GM12865 (cell line): ENCODE measurements around the gene ZNF776.

Experiments used
- DNase-seq: peaks from one replicate; pipeline ENCODE4 v3.0.0; 2010; ENCODE audit warnings: low read depth
- H3K4me3 ChIP-seq: 2 replicates; pipeline ENCODE4 v1.5.1; 2011; ENCODE audit warnings: mild to moderate bottlenecking, low read depth, low read length, control low read depth
- CTCF ChIP-seq: IDR thresholded peaks from 2 replicates; pipeline ENCODE4 v1.5.1; 2011; ENCODE audit warnings: low read length, control low read depth, low read depth, inconsistent platforms; ENCODE audit not compliant: insufficient read depth; ENCODE audit errors: missing control alignments

Gene ZNF776

GRCh38 chr19:57754091-57754673 is 7.6 kb downstream of the ZNF776 start:
- no peak for DNase-seq
- no peak overlapping the region for H3K4me3 ChIP-seq
- no peak for TF ChIP-seq CTCF

GRCh38 chr19:57755031-57755430 is 8.4 kb downstream of the ZNF776 start:
- no peak for DNase-seq
- H3K4me3 ChIP-seq, result no peak overlapping the region
- TF ChIP-seq CTCF, result no peak

- H3K4me3 ChIP-seq, result no peak overlapping the region
- DNase-seq, result no peak
Measured at GRCh38 chr19:57757941-57758340, 11.3 kb downstream of the ZNF776 start.

GRCh38 chr19:57759096-57759495 is 12.5 kb downstream of the ZNF776 start:
- TF ChIP-seq CTCF, result no peak
- no peak overlapping the region for H3K4me3 ChIP-seq
- no peak for DNase-seq

More at GRCh38 chr19:57757941-57758340, 11.3 kb downstream of the ZNF776 start:
- TF ChIP-seq CTCF, result no peak

GRCh38 chr19:57769345-57770131 is 22.9 kb downstream of the ZNF776 start, which contains the start of gene ZNF586:
Gene ZNF586 (plus strand): TSS chr19:57769676. CDS start chr19:57769843, 167 bp downstream.
- TF ChIP-seq CTCF, result no peak
- DNase-seq, result peak; percentile 97
- H3K4me3 ChIP-seq, result peak within 1 kb of the TSS; percentile 86

GRCh38 chr19:57771417-57771816 is 24.8 kb downstream of the ZNF776 start:
- no peak overlapping the region for H3K4me3 ChIP-seq
- TF ChIP-seq CTCF, result no peak
- DNase-seq, result peak; percentile 21
